ENCODE results near the gene NENF. TPM values are rescaled to one million over a fixed set of nuclear protein-coding genes. Genes with fewer than 3 reads are reported as not detected.

The NENF gene
- polyA plus RNA-seq, 1 donor from 2014 or later: 7.9 TPM

- Histone ChIP-seq H3K9ac (ENCODE audit: low read length) (no peak overlapping the region), H2AFZ (ENCODE audit: low read depth, low read length) (no peak overlapping the region), H3K4me3 (ENCODE audit: low read length) (no peak overlapping the region), H3K4me2 (ENCODE audit: low read length) (no peak overlapping the region), H3K27ac (ENCODE audit: low read length) (no peak overlapping the region), H3K27me3 (ENCODE audit: insufficient read depth, low read depth, low read length) (peaks cover 6% of the 10 kb centered on the region), H3K36me3 (ENCODE audit: insufficient read depth, low read length) (no peaks in the 10 kb centered on the region), H3F3A (ENCODE audit: insufficient read depth, low read length, poor library complexity, severe bottlenecking) (no peaks in the 10 kb centered on the region), H4K20me1 (ENCODE audit: insufficient read depth) (no peaks in the 10 kb centered on the region), H3K9me2 (ENCODE audit: insufficient read depth, low read length) (no peaks in the 10 kb centered on the region), H3K79me2 (replicated peaks; ENCODE audit: insufficient read depth, low read length) (no peaks in the 10 kb centered on the region), H3K9me3 (ENCODE audit: low read length) (no peaks in the 10 kb centered on the region)
- no peak for TF ChIP-seq TAF1 (IDR thresholded peaks at IDR 0.05; ENCODE audit: low read depth)
- no peak for TF ChIP-seq EP300 (conservative IDR thresholded peaks at IDR 0.05; ENCODE audit: poor library complexity, severe bottlenecking)
- TF ChIP-seq CTCF (IDR thresholded peaks at IDR 0.05; ENCODE audit: poor library complexity, severe bottlenecking): no peak
- no peak for TF ChIP-seq REST (IDR thresholded peaks at IDR 0.05; ENCODE audit: borderline replicate concordance)
- TF ChIP-seq POLR2AphosphoS5 (IDR thresholded peaks at IDR 0.05): no peak
- no peak for TF ChIP-seq EZH2 (IDR thresholded peaks at IDR 0.05; ENCODE audit: borderline replicate concordance, insufficient read depth, low read length, poor library complexity, severe bottlenecking)
- TF ChIP-seq MXI1 (conservative IDR thresholded peaks at IDR 0.05; ENCODE audit: poor library complexity, severe bottlenecking): no peak
- no peak for TF ChIP-seq RAD21 (conservative IDR thresholded peaks at IDR 0.05)
- TF ChIP-seq SMC3 (conservative IDR thresholded peaks at IDR 0.05; ENCODE audit: poor library complexity): no peak
These were observed 1.7 kb upstream of the NENF start for GRCh38 chr1:212430955-212431394.

DNA sequence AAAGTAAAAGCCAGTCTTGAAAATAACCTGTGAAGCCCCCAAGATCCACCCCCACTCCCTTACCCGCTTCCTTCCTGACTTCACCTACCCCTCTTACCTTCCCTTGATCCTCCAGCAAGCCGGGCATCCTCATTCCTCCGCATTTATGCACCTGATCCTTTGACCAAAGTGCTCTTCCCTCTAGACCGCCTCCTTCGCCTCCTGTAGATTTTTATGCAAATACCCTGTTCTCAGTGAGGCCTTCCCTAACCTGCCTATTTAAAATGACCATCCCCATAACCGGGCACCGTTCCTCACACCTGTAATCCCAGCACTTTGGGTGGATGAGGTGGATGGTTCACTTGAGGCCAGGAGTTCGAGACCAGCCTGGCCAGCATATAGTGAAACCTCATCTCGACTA, 1.1 kb upstream of the NENF start:
- H4K20me1 ChIP-seq (ENCODE audit: insufficient read depth): no peaks in the 10 kb centered on the region
- H3K36me3 ChIP-seq (ENCODE audit: insufficient read depth, low read length): no peaks in the 10 kb centered on the region
- no peak overlapping the region for H3K4me3 ChIP-seq (ENCODE audit: low read length)
- peaks cover 6% of the 10 kb centered on the region for H3K27me3 ChIP-seq (ENCODE audit: insufficient read depth, low read depth, low read length)
- no peaks in the 10 kb centered on the region for H3F3A ChIP-seq (ENCODE audit: insufficient read depth, low read length, poor library complexity, severe bottlenecking)
- no peak overlapping the region for H2AFZ ChIP-seq (ENCODE audit: low read depth, low read length)
- no peak overlapping the region for H3K27ac ChIP-seq (ENCODE audit: low read length)
- TF ChIP-seq CTCF (IDR thresholded peaks at IDR 0.05; ENCODE audit: poor library complexity, severe bottlenecking): no peak
- TF ChIP-seq POLR2AphosphoS5 (IDR thresholded peaks at IDR 0.05): no peak
- no peak for TF ChIP-seq REST (IDR thresholded peaks at IDR 0.05; ENCODE audit: borderline replicate concordance)
- TF ChIP-seq RAD21 (conservative IDR thresholded peaks at IDR 0.05): no peak
- no peak for TF ChIP-seq SMC3 (conservative IDR thresholded peaks at IDR 0.05; ENCODE audit: poor library complexity)
- TF ChIP-seq TAF1 (IDR thresholded peaks at IDR 0.05; ENCODE audit: low read depth): no peak
- no peak for TF ChIP-seq MXI1 (conservative IDR thresholded peaks at IDR 0.05; ENCODE audit: poor library complexity, severe bottlenecking)
- no peak for TF ChIP-seq EP300 (conservative IDR thresholded peaks at IDR 0.05; ENCODE audit: poor library complexity, severe bottlenecking)
- no peak for TF ChIP-seq EZH2 (IDR thresholded peaks at IDR 0.05; ENCODE audit: borderline replicate concordance, insufficient read depth, low read length, poor library complexity, severe bottlenecking)
- no peaks in the 10 kb centered on the region for H3K9me3 ChIP-seq (ENCODE audit: low read length)
- H3K9me2 ChIP-seq (ENCODE audit: insufficient read depth, low read length): no peaks in the 10 kb centered on the region
- H3K4me2 ChIP-seq (ENCODE audit: low read length): no peak overlapping the region
- no peaks in the 10 kb centered on the region for H3K79me2 ChIP-seq (replicated peaks; ENCODE audit: insufficient read depth, low read length)
- no peak overlapping the region for H3K9ac ChIP-seq (ENCODE audit: low read length)

Measured in neural cell (in vitro differentiated cells).